Effector memory CD4-positive, alpha-beta T cell (primary cell): Measurements from ENCODE around the gene CAP2.

Experiments
- DNase-seq, 3 donors: peaks; one replicate each; pipeline ENCODE4 v3.0.0-alpha.2; 2020
- H3K27ac ChIP-seq: 2 replicates; pipeline ENCODE4 v1.7.0; 2013; ENCODE audit warnings: mild to moderate bottlenecking, low read length, moderate library complexity; ENCODE audit not compliant: insufficient read depth, poor library complexity, severe bottlenecking
- H3K27me3 ChIP-seq: replicated peaks from 2 replicates; pipeline ENCODE4 v1.7.0; 2013; ENCODE audit warnings: mild to moderate bottlenecking, low read length; ENCODE audit not compliant: insufficient read depth, control insufficient read depth, poor library complexity, severe bottlenecking
- H3K36me3 ChIP-seq: 2 replicates; pipeline ENCODE4 v1.7.0; 2013; ENCODE audit warnings: mild to moderate bottlenecking, low read length, moderate library complexity; ENCODE audit not compliant: control insufficient read depth, insufficient read depth
- H3K4me1 ChIP-seq: 2 replicates; pipeline ENCODE4 v1.7.0; 2013; ENCODE audit warnings: low read length, mild to moderate bottlenecking; ENCODE audit not compliant: control insufficient read depth, insufficient read depth, poor library complexity, severe bottlenecking
- H3K4me3 ChIP-seq: 2 replicates; pipeline ENCODE4 v1.7.0; 2013; ENCODE audit warnings: low read length, low read depth, mild to moderate bottlenecking; ENCODE audit not compliant: insufficient read depth, poor library complexity, severe bottlenecking
- H3K9me3 ChIP-seq: 2 replicates; pipeline ENCODE4 v1.7.0; 2013; ENCODE audit warnings: mild to moderate bottlenecking, low read length, moderate library complexity; ENCODE audit not compliant: control insufficient read depth
- total RNA-seq, 3 donors: gene quantifications; one replicate each; lab custom pipeline; 2026; lab: John Stamatoyannopoulos, UW

The CAP2 gene, protein sequence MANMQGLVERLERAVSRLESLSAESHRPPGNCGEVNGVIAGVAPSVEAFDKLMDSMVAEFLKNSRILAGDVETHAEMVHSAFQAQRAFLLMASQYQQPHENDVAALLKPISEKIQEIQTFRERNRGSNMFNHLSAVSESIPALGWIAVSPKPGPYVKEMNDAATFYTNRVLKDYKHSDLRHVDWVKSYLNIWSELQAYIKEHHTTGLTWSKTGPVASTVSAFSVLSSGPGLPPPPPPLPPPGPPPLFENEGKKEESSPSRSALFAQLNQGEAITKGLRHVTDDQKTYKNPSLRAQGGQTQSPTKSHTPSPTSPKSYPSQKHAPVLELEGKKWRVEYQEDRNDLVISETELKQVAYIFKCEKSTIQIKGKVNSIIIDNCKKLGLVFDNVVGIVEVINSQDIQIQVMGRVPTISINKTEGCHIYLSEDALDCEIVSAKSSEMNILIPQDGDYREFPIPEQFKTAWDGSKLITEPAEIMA
- 0 to 0.35 (median 0.17) reads per million in 3 donors for total RNA-seq

DNA sequence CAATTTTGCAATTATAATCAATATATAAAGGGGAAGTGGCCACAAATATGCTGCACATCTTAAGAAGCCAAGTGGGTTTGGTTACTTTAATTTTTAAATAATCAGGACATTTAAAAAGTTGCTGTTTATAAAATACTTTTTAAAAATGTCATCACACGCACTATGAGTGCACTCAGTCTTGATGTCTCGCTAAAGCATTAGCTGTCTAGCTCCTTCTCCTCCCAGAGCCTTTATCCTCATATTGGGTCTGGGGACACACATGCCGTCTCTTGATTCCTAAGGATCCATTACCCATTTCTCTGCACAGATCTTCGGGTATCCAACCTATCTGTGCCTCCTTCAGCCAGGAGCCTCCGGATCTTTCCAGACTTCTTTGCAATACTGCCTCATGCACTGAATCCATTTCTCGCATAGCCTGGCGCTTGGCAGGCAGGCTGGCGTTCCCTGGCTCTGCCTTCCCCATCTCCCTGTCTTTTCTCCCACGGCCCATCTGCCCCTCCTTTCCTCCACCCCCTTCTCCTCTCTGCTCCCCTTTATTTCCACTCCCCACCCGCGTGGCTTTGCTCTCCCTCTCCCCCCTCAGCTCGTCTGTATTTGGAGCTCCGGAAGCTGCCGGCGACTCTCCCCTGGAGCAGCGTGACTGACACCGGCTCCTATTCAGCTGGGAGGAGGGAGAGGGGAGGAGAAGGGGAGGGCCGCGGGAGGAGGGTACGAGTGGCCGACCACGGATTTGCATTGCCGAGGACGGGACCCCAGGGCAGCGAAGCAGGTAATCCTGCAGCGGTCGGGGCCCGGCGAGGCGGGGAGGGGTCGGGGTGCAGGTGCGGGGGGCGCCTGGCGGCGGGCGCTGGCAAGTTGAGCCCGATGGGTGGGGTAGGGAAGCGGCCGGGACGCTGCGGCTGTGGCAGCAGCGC is at the start of gene CAP2:
Gene CAP2, plus strand, starts transcription at position 618 of the 914 bp plus-strand sequence. CDS start 27,961 bp downstream, outside the sequence.
- DNase-seq = no peak
- H3K4me3 ChIP-seq = no peak within 1 kb of the TSS
- no peak within 1 kb of the TSS for H3K27ac ChIP-seq
- H3K4me1 ChIP-seq = no peaks in the 10 kb centered on the region
- no peaks in the 10 kb centered on the region for H3K9me3 ChIP-seq
- H3K27me3 ChIP-seq = peaks cover 9% of the 10 kb centered on the region
- no peaks in the 10 kb centered on the region for H3K36me3 ChIP-seq

DNA sequence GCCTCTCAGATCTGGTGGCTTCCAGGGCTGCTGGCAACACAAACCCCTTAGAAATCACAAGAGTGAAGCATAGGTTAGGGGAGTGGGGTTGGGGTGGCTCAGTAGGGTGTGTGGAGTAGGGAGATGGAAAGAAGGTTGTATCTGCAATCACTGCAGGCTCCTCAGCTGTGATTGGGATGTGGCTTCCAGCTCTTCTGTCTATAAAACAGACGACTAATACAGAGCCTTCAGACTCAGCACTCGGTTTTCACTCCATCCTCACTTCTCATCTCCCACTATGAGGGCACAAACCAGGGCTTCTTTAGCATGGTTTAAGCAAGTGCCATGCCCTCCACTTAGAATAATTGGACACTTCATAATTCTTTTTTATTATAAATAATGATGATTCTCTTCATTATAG is 46.4 kb upstream of the CAP2 start:
- Histone ChIP-seq H3K27me3 (no peaks in the 10 kb centered on the region), H3K27ac (no peak overlapping the region), H3K4me3 (no peak overlapping the region), H3K9me3 (no peaks in the 10 kb centered on the region), H3K4me1 (no peaks in the 10 kb centered on the region), H3K36me3 (no peaks in the 10 kb centered on the region)
- no peak for DNase-seq

DNA sequence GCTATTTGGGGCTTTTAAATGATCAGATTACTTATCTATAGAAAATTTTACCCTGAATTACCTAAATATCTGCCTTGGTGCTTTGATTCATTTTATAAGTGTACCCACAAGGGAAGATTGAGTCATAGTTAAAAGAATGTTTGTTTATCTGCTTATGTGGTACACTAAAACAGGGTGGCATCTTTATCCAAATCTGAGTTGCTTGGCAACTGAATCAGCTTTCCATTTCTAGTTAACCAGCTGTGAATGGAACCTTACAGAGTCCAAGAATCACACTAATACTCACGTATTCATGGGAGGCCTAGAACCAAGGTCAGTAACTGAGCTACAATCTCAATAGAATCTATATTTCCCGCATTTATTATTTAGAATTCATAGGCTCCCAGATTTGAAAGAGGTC is 44.0 kb upstream of the CAP2 start:
- Histone ChIP-seq H3K27me3 (no peaks in the 10 kb centered on the region), H3K36me3 (no peaks in the 10 kb centered on the region), H3K27ac (no peak overlapping the region), H3K9me3 (no peaks in the 10 kb centered on the region), H3K4me3 (no peak overlapping the region), H3K4me1 (no peaks in the 10 kb centered on the region)
- no peak for DNase-seq

DNA sequence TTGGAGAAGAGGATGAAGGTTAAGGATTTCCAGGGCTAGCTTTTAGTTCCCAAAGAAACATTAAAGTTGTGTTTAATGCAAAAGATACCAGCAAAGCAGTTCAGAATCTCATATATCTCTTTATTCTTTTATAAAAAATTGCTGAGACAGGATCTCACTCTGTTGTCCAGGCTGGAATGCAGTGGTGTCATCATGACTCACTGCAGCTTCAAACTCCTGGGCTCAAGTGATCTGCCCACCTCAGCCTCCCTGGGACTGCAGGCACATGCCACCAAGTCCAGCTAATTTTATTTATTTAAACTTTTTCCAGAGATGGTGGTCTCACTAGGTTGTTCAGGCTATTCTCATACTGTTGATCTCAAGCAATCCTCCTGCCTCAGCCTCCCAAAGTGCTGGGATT is 41.1 kb upstream of the CAP2 start:
- Histone ChIP-seq H3K27me3 (no peaks in the 10 kb centered on the region), H3K27ac (no peak overlapping the region), H3K36me3 (no peaks in the 10 kb centered on the region), H3K9me3 (no peaks in the 10 kb centered on the region), H3K4me1 (no peaks in the 10 kb centered on the region), H3K4me3 (no peak overlapping the region)
- no peak for DNase-seq

DNA sequence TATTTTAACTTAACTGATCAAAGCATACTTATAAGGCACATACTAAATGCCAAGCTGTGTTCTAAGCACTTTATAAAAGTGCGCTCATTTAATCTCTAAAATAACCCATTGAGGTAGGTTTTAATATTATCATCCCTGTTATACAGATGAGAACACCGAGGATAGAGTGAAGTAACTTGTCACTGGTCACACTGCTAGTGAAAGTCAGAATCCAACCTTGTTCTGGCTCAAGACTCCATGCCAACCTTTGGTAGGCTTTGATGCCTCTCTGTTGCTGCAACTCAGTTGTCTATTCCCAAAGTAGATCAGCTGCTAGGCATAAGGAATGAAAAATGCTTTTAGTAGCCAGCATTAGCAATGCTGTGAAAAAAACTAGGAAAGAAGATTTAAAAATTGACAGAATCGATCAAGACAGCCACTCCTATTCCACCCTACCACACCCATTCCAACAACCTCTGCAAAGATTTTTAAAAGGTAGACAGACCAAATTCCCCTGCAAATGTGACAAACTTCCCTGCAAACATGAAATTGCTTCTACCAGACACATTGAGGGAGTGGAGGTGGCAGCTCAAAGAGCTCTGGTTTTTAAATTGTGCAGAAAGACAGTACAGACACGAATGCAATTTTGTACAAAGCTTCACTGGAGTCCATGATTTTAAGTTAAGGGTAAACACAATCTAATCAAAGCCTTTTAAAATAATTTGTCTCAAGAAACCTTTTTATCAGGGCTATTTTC is 39.8 kb upstream of the CAP2 start:
- no peak overlapping the region for H3K27ac ChIP-seq
- H3K27me3 ChIP-seq = no peaks in the 10 kb centered on the region
- no peaks in the 10 kb centered on the region for H3K36me3 ChIP-seq
- no peaks in the 10 kb centered on the region for H3K9me3 ChIP-seq
- no peak for DNase-seq
- no peaks in the 10 kb centered on the region for H3K4me1 ChIP-seq
- H3K4me3 ChIP-seq = no peak overlapping the region

DNA sequence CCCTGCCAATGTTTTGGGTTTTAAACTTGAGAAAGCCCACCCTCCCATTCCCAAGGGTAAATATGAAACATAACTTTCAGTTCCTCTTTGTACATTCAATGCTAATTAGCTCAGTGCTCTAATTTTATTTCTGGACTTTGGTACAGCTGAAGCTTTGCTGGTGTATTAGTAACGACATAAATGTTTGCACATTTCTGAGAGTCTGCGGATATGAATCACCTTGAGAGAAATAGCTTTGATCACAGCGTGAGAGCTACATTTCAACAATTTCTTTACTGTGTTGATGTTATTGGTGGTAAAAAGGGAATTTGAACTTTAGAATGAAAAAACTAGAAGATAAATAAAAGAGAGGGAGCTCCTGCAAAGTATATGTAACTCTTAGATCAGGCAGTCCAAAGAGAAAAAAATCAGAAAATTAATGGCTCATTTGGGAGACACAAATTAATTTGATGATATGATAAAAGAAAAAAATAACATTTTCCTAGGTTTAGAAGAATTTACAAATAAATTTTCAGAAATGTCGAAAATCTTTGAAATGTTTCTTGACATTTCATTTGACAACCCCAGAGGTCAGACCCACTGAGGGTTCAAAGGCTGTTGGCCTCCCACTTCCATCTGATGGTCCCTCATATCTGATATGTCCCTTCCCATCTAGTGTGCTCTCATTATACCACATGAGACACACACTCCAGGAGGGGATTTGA is 38.5 kb upstream of the CAP2 start:
- Histone ChIP-seq H3K36me3 (no peaks in the 10 kb centered on the region), H3K4me3 (no peak overlapping the region), H3K4me1 (no peaks in the 10 kb centered on the region), H3K27me3 (no peaks in the 10 kb centered on the region), H3K9me3 (no peaks in the 10 kb centered on the region), H3K27ac (no peak overlapping the region)
- DNase-seq = no peak

DNA sequence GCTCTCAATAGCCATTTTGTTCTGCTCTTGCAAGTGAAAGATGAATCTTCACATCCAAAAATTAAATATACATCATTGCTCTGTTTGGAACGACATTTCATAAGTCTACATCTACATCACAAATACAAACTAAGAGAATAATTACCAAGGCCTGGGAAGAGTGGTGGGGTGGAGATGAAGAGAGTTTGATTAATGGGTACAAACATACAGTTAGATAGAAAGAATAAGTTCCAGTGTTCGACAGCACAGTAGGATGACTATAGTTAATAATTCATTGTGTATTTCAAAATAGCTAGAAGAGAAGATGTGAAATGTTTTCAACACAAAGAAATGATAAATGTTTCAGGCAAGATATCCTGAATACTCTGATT is 38.0 kb upstream of the CAP2 start:
- no peaks in the 10 kb centered on the region for H3K27me3 ChIP-seq
- H3K4me1 ChIP-seq = no peaks in the 10 kb centered on the region
- no peak overlapping the region for H3K27ac ChIP-seq
- H3K9me3 ChIP-seq = no peaks in the 10 kb centered on the region
- H3K36me3 ChIP-seq = no peaks in the 10 kb centered on the region
- H3K4me3 ChIP-seq = no peak overlapping the region
- DNase-seq = no peak

DNA sequence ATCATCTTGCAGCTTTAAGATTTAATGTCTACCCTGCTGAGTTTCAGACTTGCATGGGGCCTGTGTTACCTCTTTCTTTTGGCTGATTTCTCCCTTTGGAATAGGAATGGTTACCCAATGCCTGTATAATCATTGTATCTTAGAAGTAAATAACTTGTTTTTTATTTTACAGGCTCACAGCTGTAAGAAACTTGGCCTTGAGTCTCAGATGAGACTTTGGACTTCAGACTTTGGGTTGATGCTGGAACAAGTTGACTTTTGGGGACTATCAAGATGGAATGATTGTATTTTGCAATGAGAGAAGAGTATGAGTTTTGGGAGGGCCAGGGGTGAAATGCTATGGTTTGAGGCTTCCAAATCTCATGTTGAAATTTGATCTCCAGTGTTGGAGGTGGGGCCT is 34.9 kb upstream of the CAP2 start:
- Histone ChIP-seq H3K27me3 (no peaks in the 10 kb centered on the region), H3K9me3 (no peaks in the 10 kb centered on the region), H3K4me1 (no peaks in the 10 kb centered on the region), H3K36me3 (no peaks in the 10 kb centered on the region), H3K4me3 (no peak overlapping the region), H3K27ac (no peak overlapping the region)
- DNase-seq = no peak

DNA sequence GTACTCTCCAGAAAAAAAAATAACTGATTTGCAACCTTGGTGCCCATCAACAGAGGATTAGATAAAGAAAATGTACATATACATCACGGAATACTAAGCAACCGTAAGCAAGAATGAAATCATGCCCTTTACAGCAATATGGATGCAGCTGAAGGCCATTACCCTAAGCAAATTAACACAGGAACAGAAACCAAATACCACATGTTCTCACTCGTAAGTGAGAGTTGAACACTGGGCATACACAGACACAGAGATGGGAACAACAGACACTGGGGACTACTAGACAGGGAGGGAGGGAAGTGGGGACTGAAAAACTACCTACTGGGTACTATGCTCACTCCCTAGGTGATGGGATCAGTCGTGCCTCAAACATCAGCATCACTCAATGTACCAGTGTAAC is 32.8 kb upstream of the CAP2 start:
- Histone ChIP-seq H3K36me3 (no peaks in the 10 kb centered on the region), H3K9me3 (no peaks in the 10 kb centered on the region), H3K4me1 (no peaks in the 10 kb centered on the region), H3K27me3 (no peaks in the 10 kb centered on the region), H3K27ac (no peak overlapping the region), H3K4me3 (no peak overlapping the region)
- no peak for DNase-seq
